ENCODE measurements around the gene HLA-DRB1. TPM values are rescaled to one million over a fixed set of nuclear protein-coding genes. Genes with fewer than 3 reads are reported as not detected.
A peak's percentile ranks its signal among the peaks of the same experiment; 100 is the strongest.

Gene HLA-DRB1
- total RNA-seq, result 10 to 100 TPM in 3 of 4 donors, 1 to 10 TPM in 1; 3.7 to 68.8 (median 22.4) TPM

GRCh38 chr6:32589596-32590449 lies at the start of gene HLA-DRB1:
HLA-DRB1 (minus strand) TSS chr6:32589848; CDS start chr6:32589742, 106 bp downstream.
- Histone ChIP-seq H3K9me3 (no peaks in the 10 kb centered on the region), H3K4me3 (peak within 1 kb of the TSS in 1 of 4 donors; percentile 24), H3K36me3 (no peaks in the 10 kb centered on the region), H3K27me3 (no peaks in the 10 kb centered on the region), H3K4me1 (no peaks in the 10 kb centered on the region), H3K27ac (peak within 1 kb of the TSS in 1 of 4 donors; percentile 48)
- TF ChIP-seq POLR2A (IDR thresholded peaks at IDR 0.05) (no peak), CTCF (IDR thresholded peaks at IDR 0.05) (no peak)
- DNase-seq, result no peak
- intact Hi-C loops (cut with DNase I), result loop anchor here (10.0 kb wide), 1 partner anchor 65 kb away; no protein-coding TSS in a partner anchor
- WGBS, 2 donors, result 4 to 16% methylated on average over 6 to 8 of the region's 9 CpGs

- WGBS, 2 donors, result 24 to 33% methylated on average over 3 to 4 of the region's 9 CpGs
- H3K27ac ChIP-seq, result no peak overlapping the region
- H3K9me3 ChIP-seq, result no peaks in the 10 kb centered on the region
- no peaks in the 10 kb centered on the region for H3K36me3 ChIP-seq
- DNase-seq, result no peak
- TF ChIP-seq POLR2A (IDR thresholded peaks at IDR 0.05) (no peak), CTCF (IDR thresholded peaks at IDR 0.05) (no peak)
- no peak overlapping the region for H3K4me3 ChIP-seq
- intact Hi-C loops (cut with DNase I), result no loop called here
- peaks cover 0 to 13% (median 0%) of the 10 kb centered on the region in 4 donors for H3K27me3 ChIP-seq
- no peaks in the 10 kb centered on the region for H3K4me1 ChIP-seq
Measured at GRCh38 chr6:32638532-32639219, 49.0 kb upstream of the HLA-DRB1 start.

- no peak for TF ChIP-seq POLR2A (IDR thresholded peaks at IDR 0.05)
- no peak for TF ChIP-seq CTCF (IDR thresholded peaks at IDR 0.05)
- no peak for DNase-seq
- intact Hi-C loops (cut with DNase I), result no loop called here
- H3K36me3 ChIP-seq, result no peaks in the 10 kb centered on the region
- 42 to 46% methylated on average over 2 of the region's 3 CpGs for WGBS, 2 donors
- H3K4me3 ChIP-seq, result no peak overlapping the region
- no peaks in the 10 kb centered on the region for H3K9me3 ChIP-seq
- H3K4me1 ChIP-seq, result no peaks in the 10 kb centered on the region
- peak overlapping the region in 1 of 4 donors; percentile 29 for H3K27ac ChIP-seq
- peaks cover 0 to 13% (median 0%) of the 10 kb centered on the region in 4 donors for H3K27me3 ChIP-seq
Measured at GRCh38 chr6:32637883-32638282, 48.2 kb upstream of the HLA-DRB1 start.

- Histone ChIP-seq H3K36me3 (no peaks in the 10 kb centered on the region), H3K4me3 (no peak within 1 kb of the TSS), H3K27me3 (peaks cover 0 to 13% (median 0%) of the 10 kb centered on the region in 4 donors), H3K27ac (peak within 1 kb of the TSS in 1 of 4 donors; percentile 29), H3K9me3 (no peaks in the 10 kb centered on the region), H3K4me1 (no peaks in the 10 kb centered on the region)
- 15 to 21% methylated on average over 7 of the region's 7 CpGs for WGBS, 2 donors
- intact Hi-C loops (cut with DNase I), result no loop called here
- TF ChIP-seq CTCF (IDR thresholded peaks at IDR 0.05), result no peak
- TF ChIP-seq POLR2A (IDR thresholded peaks at IDR 0.05), result no peak
- no peak for DNase-seq
Measured at GRCh38 chr6:32637219-32637880, 47.7 kb upstream of the HLA-DRB1 start, which contains the start of gene HLA-DQA1. HLA-DQA1 (plus strand) TSS chr6:32637406; CDS start chr6:32637459, 53 bp downstream.
